GM12874 (cell line): ENCODE data around the gene FOXP1.

Experiments
- CTCF ChIP-seq: IDR thresholded peaks from 2 replicates; pipeline ENCODE4 v1.5.1; 2011; ENCODE audit warnings: low read depth, mild to moderate bottlenecking, control low read depth, low read length, moderate library complexity; ENCODE audit not compliant: insufficient read depth

The FOXP1 gene

GRCh38 chr3:71360180-71360579 lies 223.3 kb downstream of the FOXP1 start:
- TF ChIP-seq CTCF, result no peak

- no peak for TF ChIP-seq CTCF
Measured at GRCh38 chr3:71358243-71358642, 225.3 kb downstream of the FOXP1 start.

GRCh38 chr3:71356265-71356664 lies 227.3 kb downstream of the FOXP1 start:
- TF ChIP-seq CTCF, result no peak

GRCh38 chr3:71355862-71356261 lies 227.7 kb downstream of the FOXP1 start:
- no peak for TF ChIP-seq CTCF

DNA sequence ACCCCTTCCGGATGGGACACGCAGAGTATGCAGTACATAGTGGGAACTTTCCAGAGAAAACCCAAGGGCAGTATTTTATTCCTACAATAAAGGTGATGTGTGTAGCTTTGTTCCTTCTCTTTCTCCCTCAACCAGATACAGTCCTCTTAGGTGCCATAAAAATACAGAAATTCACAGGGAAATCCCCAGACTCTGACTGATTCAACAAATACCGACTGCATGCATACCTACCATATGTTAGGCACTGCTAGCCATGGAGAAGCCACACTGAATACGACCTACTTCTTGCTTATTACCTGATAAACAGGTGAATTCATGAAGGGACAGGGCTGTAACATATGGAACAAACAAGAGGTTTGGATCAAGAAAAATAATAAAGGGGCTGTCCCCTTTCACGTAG lies 228.5 kb downstream of the FOXP1 start:
- TF ChIP-seq CTCF, result no peak

DNA sequence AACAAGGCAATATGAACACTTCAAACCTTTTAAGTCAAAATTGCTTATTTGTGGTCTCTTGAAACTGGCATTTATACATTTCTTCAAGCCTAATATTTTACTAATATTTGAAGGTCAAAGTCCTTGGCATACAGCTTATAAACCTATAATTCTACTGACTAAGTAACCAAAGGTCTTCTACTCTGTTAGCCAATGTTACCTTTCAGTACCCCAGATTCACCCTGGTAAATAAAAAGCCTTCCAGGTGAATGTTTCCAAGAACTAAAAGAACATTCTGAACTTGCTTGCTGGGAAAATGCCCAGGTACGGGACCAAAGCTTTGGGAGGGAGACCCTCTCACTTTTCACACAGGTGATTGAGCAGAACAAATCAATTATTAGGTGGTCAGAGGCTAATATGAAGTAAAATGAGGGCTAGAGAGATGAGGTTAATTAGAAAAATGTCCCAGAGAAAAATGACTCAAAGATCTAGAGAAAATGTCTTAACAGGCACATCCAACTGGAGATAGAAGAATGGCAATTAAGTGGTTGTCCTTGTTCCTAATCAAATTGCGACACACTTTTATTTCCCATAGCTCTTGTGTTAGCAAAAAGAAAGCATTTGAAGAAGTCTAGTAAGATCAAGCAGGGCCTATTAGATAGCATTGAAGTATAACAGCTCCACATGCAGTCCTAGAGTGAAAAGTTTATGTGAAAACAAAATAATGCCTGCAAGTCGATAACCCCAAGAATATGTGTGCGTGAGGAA lies 232.0 kb downstream of the FOXP1 start:
- TF ChIP-seq CTCF, result no peak

DNA sequence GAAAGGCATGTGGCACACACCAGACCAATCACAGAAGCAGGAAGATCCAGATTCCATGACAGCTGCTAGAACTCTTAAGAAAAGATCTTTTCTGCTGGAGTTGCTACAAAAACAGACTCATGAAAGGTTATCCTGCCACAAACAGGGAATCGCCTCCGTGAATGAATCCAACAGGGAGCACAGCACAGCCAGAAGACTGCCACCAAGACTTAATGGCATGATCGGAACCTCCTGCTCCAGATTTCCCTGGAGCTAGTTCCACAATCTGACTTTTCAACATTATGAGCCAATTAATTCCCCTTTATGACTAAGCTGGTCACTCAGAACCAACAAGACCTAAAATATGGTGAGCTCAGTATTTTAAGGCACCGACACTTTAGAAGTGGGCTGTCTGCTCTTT lies 232.5 kb downstream of the FOXP1 start:
- TF ChIP-seq CTCF, result no peak
